CD4-positive, alpha-beta T cell treated with Interleukin-2 at 100 ng/mL for 4 hours (primary cell): ENCODE measurements around the gene FSTL1.

Experiments
- DNase-seq: peaks from one replicate; pipeline ENCODE4 v3.0.0-alpha.2; 2020; ENCODE audit warnings: low spot score

The FSTL1 gene

GRCh38 chr3:120450600-120451271 is at the start of gene FSTL1:
FSTL1 (minus strand) TSS chr3:120450992; CDS start chr3:120450746, 246 bp downstream.
- DNase-seq, result no peak

GRCh38 chr3:120498556-120499346 is 48.0 kb upstream of the FSTL1 start:
- DNase-seq, result no peak

- no peak for DNase-seq
Observed at GRCh38 chr3:120497818-120498217, 47.0 kb upstream of the FSTL1 start.

DNA sequence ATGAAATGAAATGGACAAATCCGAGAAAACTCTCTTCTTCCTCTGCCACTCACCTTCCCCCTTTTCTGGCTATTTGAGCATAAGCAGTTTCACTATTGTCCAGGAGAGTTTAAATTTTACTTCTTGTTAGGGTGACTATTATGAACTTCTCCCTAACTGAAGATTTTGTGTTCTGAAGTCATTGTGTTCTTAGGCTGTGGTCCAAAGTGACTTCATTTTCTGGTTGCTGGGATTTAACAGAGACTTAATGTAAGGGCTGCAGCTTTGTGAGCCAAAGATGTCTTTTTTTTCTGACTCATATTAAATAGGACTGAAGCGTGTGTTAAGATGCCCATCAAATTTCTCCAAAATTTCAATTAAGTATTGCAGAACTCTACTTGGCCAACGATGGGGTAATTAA is 46.5 kb upstream of the FSTL1 start:
- no peak for DNase-seq

GRCh38 chr3:120496278-120497002 is 45.6 kb upstream of the FSTL1 start:
- DNase-seq, result no peak

- no peak for DNase-seq
Observed at GRCh38 chr3:120495809-120496208, 45.0 kb upstream of the FSTL1 start.

- no peak for DNase-seq
Observed at GRCh38 chr3:120492103-120492502, 41.3 kb upstream of the FSTL1 start.

DNA sequence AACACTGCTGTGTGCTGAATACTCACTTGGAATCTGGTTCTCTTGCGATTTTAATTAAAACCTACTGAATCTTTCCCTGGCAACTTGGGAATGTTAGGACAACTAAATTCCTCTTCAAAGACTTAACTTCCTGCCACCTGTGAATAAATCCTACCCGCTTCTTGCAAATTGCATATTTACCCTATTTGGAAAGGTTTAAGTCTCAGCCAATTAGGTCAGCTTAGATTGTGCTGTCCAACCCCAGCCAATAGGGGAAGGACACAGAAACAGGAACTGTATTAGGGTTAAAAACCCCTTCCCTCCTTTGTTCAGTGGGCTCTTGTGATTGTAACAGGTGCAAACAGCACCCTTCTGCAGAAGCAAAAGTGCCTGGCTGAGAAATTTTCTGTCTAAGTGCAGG is 38.6 kb upstream of the FSTL1 start:
- DNase-seq, result no peak

- DNase-seq, result no peak
Observed at GRCh38 chr3:120488296-120488695, 37.5 kb upstream of the FSTL1 start.

DNA sequence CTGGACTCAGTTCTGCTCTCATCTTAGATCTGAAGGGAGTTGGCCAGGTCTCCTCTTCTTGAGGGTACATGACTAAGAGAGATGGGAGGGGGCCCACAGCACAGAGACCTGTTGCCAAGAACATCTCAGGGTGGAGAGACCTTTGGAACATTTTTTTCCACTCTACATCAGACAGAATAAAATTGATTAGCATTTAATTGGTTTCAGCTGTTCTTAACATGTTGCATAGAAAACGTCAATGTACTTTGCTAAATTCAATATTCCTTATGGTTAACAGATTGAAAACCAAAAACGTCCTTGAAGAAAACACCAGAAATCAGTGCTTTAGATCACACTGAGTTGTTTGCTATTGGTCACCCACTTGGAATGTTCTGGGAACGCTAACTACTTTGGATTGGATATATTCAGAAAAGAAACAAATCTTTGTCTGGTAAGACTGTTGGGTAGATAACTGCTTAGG is 36.4 kb upstream of the FSTL1 start:
- no peak for DNase-seq

DNA sequence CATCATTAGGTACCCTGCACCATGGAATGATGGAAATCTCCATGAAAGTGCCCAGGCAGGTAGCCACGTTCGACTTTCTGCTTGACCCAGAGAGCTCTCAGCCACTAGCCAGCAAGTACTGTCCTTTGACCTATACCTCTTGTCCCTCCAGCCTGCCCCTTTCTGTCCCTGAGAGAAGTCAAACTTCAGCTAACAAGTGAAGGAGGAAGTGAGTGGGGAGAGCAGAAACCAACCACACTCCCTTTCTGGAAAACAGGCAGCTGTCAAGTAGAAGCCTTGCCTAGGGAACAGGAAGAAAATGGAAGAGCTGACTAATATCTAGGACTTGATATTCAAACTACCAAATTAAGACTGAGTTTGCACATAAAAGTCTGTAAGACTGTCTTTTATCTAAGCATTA is 30.3 kb upstream of the FSTL1 start:
- no peak for DNase-seq

- no peak for DNase-seq
Observed at GRCh38 chr3:120477781-120478180, 27.0 kb upstream of the FSTL1 start.

DNA sequence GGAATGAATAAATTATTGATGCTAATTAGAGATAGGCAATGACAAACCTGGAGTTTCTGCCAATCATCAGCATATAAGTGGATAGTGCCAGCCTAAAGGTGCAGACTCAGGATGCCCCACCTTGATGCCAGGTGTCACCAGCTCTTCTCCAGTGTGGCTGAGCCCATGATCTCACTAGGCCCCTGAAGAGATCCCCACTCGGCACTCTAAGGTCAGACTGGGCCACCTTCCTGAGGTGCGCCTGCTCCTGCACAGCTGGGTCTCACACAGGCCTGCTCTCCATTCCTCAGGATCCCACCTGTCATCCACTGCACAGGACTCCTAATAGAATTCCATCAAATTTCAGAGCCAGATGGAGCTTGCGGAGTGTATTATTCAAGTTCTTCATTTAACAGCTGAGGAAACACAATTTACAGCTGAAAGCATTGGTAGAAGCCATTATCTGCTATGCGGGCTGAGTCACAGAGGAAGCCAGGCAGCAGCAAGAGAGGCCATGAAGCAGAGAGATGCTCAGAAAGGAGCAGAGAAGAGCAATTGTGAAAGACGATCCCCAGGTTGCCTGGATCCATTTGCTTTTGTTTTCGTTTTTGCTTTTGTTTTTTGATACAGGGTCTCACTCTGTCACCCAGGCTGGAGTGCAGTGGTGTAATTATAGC is 25.1 kb upstream of the FSTL1 start:
- no peak for DNase-seq

DNA sequence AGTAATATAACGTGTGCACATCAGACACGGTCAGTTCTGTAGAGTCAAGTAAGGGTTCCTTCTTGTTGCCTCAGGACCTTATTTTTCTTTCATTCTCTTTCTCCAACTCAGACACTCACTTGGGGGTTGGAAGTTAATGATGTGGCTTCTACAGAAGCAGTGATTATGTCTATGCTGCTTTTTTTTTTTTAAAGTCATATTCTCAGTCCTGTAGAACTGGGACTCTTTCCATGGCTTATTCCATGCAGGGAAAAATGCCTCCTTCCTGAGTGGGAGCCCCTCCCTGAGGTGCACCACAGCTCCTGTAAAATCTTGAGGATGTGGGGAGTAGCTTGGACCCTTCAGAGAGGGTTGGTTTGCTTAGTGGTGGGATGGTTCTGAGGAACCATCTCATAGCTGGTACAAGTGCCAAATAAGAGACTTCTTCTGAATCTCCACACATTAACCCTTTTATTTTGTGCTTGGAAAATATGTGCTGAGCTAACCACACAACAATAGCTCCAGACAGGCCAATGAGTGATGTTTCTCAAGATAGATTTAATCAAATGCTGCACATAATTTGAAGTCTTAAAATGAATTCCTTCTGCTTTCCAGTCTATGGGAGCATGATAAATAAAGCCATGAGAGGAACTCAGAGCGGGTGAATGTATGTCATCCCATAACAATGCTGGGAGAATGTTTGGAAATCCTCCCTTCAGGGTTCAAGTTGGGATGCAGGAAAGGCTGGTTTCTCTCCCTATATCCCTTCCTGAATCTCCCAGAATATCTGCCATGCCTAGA is 23.3 kb upstream of the FSTL1 start:
- DNase-seq, result no peak

DNA sequence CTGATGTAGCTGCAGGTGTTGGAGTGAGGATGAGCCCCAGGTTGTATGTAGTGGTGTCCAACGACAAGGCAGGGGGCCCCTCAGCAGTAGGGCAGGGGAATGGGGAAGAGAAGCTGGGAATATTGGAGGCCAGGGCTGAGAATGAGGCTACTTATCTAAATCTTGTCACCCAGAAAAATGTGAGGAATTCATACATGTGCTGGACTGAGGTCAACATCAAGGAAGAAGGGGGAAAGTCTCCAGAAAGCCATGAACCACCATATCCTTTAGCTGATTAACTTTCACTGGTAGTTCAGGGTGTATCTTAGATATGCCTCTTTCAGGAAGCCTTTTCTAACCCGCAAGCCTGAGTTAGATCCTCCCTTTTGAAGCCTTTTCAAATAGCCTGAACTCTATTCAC is 22.6 kb upstream of the FSTL1 start:
- DNase-seq, result no peak

- no peak for DNase-seq
Observed at GRCh38 chr3:120472121-120472844, 21.5 kb upstream of the FSTL1 start.

- DNase-seq, result no peak
Observed at GRCh38 chr3:120471643-120472042, 20.9 kb upstream of the FSTL1 start.

DNA sequence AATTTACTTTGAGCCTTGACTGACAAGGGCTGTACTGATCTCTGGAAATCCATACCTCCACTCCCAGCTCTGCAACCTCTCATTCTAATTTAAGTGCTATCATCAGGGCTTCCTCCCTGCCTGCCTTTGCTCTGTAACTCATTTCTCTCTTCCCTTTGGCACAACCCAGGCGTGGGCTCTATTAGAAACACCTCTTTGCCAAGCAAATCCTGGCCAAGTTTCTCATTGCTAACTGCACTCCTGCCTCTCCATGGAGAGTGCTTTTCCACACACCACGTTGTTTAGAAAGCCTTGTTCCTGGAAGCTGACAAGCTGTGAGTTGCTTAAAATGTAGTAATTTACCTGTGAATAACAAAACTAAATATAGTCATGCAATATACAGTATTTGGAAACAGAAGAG is 20.1 kb upstream of the FSTL1 start:
- no peak for DNase-seq

DNA sequence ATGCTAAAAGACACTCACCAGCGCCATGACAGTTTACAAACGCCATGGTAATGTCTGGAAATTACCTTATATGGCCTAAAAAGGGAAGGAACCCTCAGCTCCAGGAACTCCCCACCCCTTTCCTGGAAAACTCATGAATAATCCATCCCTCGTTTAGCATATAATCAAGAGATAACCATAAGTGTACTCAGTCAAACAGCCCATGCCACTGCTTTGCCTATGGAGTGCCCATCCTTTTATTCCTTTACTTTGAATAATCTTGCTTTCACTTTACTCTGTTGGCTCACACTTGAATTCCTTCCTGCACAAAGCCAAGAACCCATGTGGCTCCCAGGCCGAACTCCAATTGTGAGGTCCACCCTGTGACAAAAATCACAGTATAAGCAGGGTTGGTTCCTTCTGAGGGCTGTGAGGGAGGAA is 19.1 kb upstream of the FSTL1 start:
- no peak for DNase-seq

GRCh38 chr3:120469440-120469839 is 18.6 kb upstream of the FSTL1 start:
- DNase-seq, result no peak
